PFSK-1 (cell line): ENCODE data around the gene CHMP1B.

Source experiments
- FOXP2 ChIP-seq: optimal IDR thresholded peaks from 2 replicates; pipeline ENCODE3; 2011; ENCODE audit warnings: borderline replicate concordance, control low read depth, inconsistent platforms; ENCODE audit not compliant: insufficient read depth; ENCODE audit errors: extremely low read length, extremely low read depth
- POLR2AphosphoS5 ChIP-seq: IDR thresholded peaks from 2 replicates; pipeline ENCODE4 v1.6.1; 2012; ENCODE audit warnings: low read depth, mild to moderate bottlenecking, control low read depth, low read length, moderate library complexity
- SIN3A ChIP-seq: IDR thresholded peaks from 2 replicates; pipeline ENCODE4 v1.6.1; 2012; ENCODE audit warnings: mild to moderate bottlenecking, low read length, moderate library complexity, borderline replicate concordance; ENCODE audit not compliant: insufficient read depth
- TAF1 ChIP-seq: IDR thresholded peaks from 2 replicates; pipeline ENCODE4 v1.6.1; 2012; ENCODE audit warnings: low read length, control low read depth, borderline replicate concordance; ENCODE audit not compliant: insufficient read depth
- TF ChIP-seq, protein P1 (sequence below), 2 experiments: IDR thresholded peaks; 2 replicates each; pipeline versions ENCODE4 v1.6.1 to v1.8.0; 2011 to 2012; ENCODE audit warnings: low read depth in 2 of 2, low read length in 2 of 2, control low read depth in 1 of 2, inconsistent platforms in 1 of 2, mild to moderate bottlenecking in 1 of 2, moderate library complexity in 1 of 2; ENCODE audit not compliant: insufficient read depth in 1 of 2

The CHMP1B gene

DNA sequence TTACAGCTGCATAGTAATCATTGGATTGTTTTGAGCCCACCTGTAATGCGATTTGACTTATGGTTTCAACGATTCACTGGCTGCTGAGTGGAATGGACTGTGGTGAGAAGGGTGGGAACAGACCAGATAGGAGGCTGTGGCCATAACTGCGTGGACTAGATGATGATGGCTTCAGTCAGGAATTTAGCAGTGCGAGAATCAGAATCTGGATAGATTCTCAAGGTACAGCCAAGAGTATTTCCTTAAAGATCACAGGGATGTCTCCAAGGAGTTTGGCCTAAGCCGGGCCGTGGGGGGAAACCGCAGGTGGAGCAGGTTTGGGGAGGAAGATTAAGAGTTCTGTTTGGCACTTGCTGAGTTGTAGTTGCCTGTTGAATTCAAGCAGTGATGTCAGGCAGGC, 44.0 kb upstream of the CHMP1B start:
- TF ChIP-seq FOXP2 (no peak), TAF1 (no peak), POLR2AphosphoS5 (no peak), SIN3A (no peak)
- TF ChIP-seq, protein P1, sequence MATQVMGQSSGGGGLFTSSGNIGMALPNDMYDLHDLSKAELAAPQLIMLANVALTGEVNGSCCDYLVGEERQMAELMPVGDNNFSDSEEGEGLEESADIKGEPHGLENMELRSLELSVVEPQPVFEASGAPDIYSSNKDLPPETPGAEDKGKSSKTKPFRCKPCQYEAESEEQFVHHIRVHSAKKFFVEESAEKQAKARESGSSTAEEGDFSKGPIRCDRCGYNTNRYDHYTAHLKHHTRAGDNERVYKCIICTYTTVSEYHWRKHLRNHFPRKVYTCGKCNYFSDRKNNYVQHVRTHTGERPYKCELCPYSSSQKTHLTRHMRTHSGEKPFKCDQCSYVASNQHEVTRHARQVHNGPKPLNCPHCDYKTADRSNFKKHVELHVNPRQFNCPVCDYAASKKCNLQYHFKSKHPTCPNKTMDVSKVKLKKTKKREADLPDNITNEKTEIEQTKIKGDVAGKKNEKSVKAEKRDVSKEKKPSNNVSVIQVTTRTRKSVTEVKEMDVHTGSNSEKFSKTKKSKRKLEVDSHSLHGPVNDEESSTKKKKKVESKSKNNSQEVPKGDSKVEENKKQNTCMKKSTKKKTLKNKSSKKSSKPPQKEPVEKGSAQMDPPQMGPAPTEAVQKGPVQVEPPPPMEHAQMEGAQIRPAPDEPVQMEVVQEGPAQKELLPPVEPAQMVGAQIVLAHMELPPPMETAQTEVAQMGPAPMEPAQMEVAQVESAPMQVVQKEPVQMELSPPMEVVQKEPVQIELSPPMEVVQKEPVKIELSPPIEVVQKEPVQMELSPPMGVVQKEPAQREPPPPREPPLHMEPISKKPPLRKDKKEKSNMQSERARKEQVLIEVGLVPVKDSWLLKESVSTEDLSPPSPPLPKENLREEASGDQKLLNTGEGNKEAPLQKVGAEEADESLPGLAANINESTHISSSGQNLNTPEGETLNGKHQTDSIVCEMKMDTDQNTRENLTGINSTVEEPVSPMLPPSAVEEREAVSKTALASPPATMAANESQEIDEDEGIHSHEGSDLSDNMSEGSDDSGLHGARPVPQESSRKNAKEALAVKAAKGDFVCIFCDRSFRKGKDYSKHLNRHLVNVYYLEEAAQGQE (IDR thresholded peaks at IDR 0.05; ENCODE audit: insufficient read depth in 1 of 2, low read depth in 2 of 2, low read length in 2 of 2): no peak

DNA sequence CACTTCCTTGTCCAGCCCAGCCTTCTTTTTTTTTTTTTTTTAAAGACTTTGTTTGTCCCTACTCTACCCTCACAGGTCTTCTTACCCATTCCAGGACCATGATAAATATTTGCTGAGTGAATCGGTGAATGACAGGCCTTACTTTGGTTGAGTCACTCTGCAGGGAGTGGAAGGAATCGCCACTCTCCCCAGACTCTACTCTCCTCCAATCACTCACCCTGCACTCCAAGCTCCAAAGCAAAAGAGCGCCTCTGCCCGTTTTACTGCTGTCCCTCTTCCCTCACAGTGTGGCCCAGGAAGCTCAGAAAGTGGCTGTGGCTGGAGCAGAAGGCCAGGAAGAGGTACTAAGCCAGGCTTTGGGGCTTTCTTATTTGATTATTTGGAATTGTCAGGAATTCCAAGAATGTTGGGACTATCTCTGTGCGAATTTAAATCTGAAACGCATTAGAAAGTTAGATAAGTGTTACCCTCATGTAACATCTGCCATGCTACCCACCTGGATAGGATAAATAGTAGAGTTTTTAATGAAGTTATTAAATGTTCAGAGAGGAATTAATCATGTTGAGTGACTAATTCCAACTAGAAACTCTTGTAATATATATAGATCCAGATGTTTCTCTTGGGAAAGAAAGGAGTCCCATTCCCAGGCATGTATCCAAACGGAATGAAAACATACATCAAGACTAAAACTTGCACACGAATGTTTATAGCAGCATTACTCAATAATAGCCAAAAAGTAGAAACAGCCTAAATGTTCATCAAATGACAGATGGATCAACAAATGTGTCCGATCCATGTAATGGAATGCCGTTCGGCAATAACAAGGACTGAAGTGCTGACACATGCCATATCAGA, 43.0 kb upstream of the CHMP1B start:
- TF ChIP-seq TAF1 (no peak), POLR2AphosphoS5 (no peak), SIN3A (no peak)

DNA sequence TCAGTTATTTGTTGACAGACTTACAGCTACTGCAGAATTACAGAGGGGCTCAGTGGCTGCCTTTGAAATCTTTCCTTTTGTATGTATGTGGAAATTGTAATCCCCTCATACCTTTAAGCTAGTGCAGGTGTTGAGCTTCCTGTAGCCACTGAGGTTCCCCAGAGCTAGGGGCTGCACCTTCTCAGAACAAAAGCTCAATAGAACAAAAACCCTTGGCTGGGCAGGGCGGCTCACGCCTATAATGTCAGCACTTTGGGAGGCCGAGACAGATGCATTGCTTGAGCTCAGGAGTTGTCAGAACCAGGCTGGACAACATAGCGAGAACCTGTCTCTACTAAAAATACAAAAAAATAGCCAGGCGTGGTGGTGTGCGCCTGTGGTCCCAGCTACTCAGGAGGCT, 41.3 kb upstream of the CHMP1B start:
- TF ChIP-seq POLR2AphosphoS5: no peak
- TF ChIP-seq, protein P1 (IDR thresholded peaks at IDR 0.05; ENCODE audit: insufficient read depth in 1 of 2, low read depth in 2 of 2, low read length in 2 of 2): no peak

DNA sequence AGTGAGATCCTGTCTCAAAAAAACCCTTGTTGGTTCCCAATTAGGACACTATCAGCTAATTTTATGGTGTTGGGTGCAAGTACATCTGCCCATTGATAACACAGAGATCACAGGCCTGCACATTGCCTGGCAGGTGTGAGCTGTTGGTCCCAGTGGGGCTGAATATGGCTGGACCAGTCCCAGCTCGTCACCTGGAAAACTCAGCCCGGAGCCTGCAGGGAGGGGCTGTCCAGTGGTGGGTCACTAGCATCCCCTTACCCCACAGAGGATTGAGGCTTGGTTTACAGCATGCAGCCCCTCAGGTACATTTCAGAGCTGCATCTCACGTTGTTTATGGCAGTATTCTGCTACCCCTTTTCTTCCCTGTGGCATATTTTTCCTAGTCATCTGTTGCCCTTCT, 40.8 kb upstream of the CHMP1B start:
- TF ChIP-seq FOXP2 (no peak), POLR2AphosphoS5 (no peak), SIN3A (no peak), TAF1 (no peak)
- TF ChIP-seq, protein P1 (IDR thresholded peaks at IDR 0.05; ENCODE audit: insufficient read depth in 1 of 2, low read depth in 2 of 2, low read length in 2 of 2): no peak

DNA sequence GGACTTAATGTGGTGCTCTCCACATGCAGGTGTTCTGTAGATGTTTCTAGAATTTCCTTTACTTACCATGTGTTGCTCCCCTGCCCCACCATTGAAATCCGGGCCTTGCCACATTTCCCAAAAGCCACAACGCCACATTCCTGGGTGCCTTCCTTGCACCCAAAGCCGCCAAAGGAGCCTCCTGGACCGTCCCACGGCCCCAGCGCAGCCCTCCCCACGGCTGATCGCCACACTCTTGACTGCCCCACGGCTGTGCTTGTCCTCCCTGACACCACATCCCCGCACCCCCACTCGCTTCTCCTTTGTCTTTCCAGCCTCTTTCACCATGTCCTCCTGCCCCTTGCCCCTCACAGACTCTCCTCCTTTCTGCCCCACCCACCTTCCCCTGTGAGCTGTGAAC, 40.2 kb upstream of the CHMP1B start:
- TF ChIP-seq POLR2AphosphoS5 (no peak), TAF1 (no peak), FOXP2 (no peak), SIN3A (no peak)
- TF ChIP-seq, protein P1 (IDR thresholded peaks at IDR 0.05; ENCODE audit: insufficient read depth in 1 of 2, low read depth in 2 of 2, low read length in 2 of 2): no peak
